HG02884 (cell line): Measurements from ENCODE around the gene FLRT3.

Experiments
- ATAC-seq: cut with Tn5 transposase; IDR thresholded peaks from one replicate; pipeline ENCODE4 v1.9.1; 2021; ENCODE audit warnings: mild to moderate bottlenecking, moderate library complexity; ENCODE audit not compliant: unreplicated experiment

FLRT3 gene

GRCh38 chr20:14331646-14332045 is 5.8 kb downstream of the FLRT3 start:
- ATAC-seq: no peak

- no peak for ATAC-seq
Observed at GRCh38 chr20:14319704-14320103, 17.7 kb downstream of the FLRT3 start.

GRCh38 chr20:14313341-14314020 is 23.9 kb downstream of the FLRT3 start:
- no peak for ATAC-seq

- no peak for ATAC-seq
Observed at GRCh38 chr20:14312001-14312400, 25.4 kb downstream of the FLRT3 start.

GRCh38 chr20:14310977-14311627 is 26.3 kb downstream of the FLRT3 start:
- ATAC-seq: no peak

GRCh38 chr20:14307956-14308355 is 29.5 kb downstream of the FLRT3 start:
- no peak for ATAC-seq

GRCh38 chr20:14304472-14304871 is 32.9 kb downstream of the FLRT3 start:
- ATAC-seq: no peak

- ATAC-seq: no peak
Observed at GRCh38 chr20:14303651-14304050, 33.8 kb downstream of the FLRT3 start.

- no peak for ATAC-seq
Observed at GRCh38 chr20:14303106-14303505, 34.3 kb downstream of the FLRT3 start.

GRCh38 chr20:14299831-14300230 is 37.6 kb downstream of the FLRT3 start:
- no peak for ATAC-seq

- ATAC-seq: no peak
Observed at GRCh38 chr20:14295770-14296309, 41.6 kb downstream of the FLRT3 start.

GRCh38 chr20:14295238-14295637 is 42.2 kb downstream of the FLRT3 start:
- ATAC-seq: peak; percentile 66

- no peak for ATAC-seq
Observed at GRCh38 chr20:14291502-14291901, 45.9 kb downstream of the FLRT3 start.

- no peak for ATAC-seq
Observed at GRCh38 chr20:14288341-14289330, 48.8 kb downstream of the FLRT3 start.

GRCh38 chr20:14284443-14284842 is 53.0 kb downstream of the FLRT3 start:
- no peak for ATAC-seq

GRCh38 chr20:14282140-14282539 is 55.3 kb downstream of the FLRT3 start:
- ATAC-seq: no peak
